Dermis microvascular lymphatic vessel endothelial cell (primary cell): ENCODE data around the gene MAP4. TPM values are rescaled to one million over a fixed set of nuclear protein-coding genes. Genes with fewer than 3 reads are reported as not detected.
A peak's percentile ranks its signal among the peaks of the same experiment; 100 is the strongest.

Experiments
- DNase-seq, 2 donors: peaks; one replicate each; pipeline versions ENCODE4 v3.0.0 to v3.0.0-alpha.2; 2010; ENCODE audit warnings: low read depth in 2 of 2
- total RNA-seq: library from RNA; depleted of rRNA; stranded (reverse); fragments of >200 nt; gene quantifications from 2 replicates; pipeline ENCODE4 v1.2.1, GENCODE V29; 2014

The MAP4 gene
- total RNA-seq, 1 donor from 2014 or later, result 41.2 TPM

DNA sequence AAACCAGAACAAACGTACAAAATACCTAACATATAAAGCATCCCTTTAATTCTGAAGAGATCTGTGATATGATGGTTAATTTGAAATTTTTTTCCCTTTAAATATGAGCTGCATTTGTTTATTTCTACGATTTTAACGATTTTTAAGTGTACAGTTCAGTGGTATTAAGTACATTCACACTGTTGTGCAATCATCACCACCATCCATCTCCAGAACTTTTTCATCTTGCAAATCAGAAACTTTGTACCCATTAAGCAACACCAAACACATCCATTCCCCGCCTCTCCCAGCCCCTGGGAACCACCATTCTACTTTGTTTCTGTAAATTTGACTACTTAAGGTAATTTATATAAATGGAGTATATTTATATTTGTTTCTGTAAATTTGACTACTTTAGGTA is 51.5 kb downstream of the MAP4 start:
- no peak for DNase-seq

DNA sequence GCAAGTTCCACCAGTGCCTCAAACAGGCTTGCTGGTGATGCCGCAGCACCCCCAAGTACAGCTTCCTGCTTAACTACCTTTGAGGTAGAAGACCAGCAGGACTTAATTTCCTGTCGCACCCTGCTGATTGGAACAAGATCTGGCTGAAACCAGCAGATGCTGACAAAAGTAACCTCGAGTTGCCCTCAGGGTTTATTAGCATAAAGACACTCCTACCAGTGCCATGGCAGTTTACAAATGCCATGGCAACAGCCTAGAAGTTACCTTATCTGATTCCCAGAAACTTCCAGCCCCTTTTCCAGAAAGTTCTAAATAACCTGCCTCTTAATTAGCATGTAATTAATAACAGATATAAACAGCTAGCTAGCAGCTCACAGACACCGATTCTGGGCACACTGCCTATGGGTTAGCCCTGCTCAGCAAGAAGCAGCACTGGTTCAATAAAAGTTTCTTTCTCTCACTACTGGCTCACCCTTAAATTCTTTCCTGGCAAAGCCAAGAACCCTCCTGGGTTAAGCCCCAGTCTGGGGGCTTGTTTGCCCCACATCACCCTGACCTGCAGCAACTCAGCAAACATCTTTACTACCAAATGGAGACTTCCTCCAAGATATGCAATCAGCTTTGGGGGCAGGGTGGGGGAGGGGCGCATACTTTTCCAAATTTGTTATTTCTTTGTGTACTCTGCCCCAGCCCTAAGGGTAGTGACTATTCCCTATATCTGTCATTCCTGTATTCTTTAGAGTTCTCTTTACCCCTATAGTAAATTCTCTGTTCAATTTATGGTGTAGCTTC is 54.2 kb downstream of the MAP4 start:
- no peak for DNase-seq

DNA sequence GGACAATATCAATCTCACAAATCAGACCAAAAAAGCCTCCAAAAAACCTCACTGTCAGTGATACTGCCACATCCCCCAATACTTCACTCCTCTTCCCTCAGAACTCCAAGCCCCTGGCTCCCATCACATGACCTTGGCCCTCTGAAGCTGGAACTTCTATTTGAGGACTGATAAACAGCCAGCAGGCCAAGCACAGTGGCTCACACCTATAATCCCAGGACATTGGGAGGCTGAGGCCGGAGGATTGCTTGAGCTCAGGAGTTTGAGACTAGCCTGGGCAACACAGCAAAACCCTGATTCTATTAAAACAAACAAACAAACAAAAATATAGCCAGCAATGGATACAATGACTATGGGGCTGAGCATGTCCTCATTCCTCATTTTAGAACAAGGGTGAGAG is 55.2 kb downstream of the MAP4 start:
- DNase-seq, result no peak

DNA sequence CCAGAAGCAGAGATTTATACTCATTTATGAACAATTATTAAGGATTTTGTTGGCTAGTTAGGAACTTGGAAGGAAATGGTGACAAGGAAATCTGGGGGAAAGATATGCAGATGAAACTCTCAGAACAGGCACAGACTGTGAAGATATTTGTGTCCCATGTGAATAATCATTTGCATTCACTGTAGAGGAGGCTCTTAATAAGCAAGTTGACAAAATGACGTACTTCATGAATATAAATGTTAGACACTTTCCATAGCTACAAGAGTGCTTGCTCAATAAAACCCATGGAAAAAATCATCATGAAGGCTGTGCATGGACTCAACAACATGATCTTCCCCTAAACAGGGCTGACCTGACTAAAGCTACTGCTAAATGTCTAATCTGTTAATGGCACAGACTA is 59.7 kb downstream of the MAP4 start:
- DNase-seq, result no peak

DNA sequence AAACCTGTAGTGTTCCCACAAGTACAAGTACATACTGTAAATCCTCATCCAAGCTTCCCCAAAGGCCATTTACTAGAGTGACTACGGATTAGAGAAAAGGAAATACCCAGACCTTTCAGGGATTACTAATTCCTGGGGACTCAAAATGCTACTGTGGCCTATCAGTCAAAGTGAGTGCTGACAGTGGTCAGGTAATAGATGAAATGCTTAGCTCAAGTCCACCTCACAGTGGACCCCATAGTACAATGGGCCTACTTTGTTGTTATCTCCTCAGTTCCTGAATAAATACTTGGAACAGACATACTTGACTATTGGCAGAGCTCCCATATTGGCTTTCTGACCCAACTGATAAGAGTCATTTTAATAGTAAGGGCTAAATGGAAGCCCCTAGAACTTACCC is 61.6 kb downstream of the MAP4 start:
- peak in 1 of 2 donors; percentile 48 for DNase-seq

DNA sequence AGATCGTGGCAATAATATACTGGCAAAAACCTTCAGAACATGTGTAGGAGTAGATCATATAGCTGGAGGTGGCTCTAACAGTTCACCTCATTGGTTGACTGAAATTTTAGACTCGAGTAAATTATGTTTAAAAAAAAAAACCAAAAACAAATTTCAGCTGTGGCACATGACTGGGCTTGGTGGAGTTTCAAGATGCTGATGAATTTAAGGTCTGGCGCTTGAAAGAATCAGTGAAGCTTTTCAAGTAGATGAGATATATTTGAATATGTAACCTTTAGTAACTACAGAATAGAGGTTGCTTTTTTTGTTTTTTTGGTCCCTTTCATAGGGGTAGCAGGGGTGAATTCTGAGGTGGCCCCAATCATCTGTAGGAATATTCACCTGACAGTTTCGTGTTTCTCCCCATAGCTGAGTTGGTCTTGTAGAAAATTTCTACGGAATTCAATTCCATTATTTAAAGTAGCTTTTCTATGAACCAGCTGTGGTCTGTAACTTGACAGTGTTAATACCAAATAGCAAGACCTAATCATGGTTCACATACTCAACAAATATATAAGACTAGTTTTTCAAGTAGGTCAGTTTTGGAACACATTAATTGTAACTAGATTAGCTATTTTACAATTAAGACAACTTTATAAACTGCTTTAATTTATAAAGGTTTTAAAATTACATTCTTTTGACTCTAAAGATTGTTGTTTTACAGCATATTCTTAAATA is 65.6 kb downstream of the MAP4 start:
- no peak for DNase-seq

DNA sequence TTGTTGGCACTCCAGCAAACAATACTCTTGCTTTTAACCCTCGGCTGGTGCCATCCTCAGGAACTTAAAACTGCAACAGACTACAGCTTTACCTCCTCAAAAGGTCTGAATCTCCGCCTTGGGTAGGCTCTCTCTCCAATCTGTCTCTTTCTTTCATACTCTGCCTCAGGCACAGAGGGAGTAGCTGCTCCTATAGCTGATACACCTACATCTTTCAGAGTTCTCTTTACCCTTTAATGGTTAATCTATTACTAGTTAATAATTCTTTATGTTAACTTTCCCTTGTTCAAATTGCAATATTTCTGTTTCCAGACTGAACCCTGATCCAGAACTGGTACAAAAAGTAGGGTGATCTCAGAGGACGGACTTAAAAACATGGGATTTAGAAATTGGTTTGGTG is 66.2 kb downstream of the MAP4 start:
- no peak for DNase-seq

DNA sequence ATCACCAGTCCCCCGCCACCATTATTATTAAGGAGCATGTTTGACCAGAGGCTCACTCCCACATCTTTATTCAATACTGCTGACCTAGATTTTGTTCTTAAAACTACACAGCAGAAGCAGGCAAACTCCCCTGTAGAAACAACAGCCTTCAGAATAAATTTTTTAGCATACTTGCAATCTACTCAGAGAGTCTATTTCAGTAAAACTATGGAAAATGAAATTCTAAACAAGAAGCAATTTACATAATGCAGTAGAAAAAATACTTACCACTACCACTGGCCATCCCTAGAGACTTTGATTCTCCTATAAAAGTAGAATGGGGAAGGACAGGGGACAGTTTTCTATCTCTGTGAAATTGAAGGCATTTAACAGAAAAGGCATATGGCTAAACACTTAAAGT is 76.0 kb downstream of the MAP4 start:
- DNase-seq, result no peak

DNA sequence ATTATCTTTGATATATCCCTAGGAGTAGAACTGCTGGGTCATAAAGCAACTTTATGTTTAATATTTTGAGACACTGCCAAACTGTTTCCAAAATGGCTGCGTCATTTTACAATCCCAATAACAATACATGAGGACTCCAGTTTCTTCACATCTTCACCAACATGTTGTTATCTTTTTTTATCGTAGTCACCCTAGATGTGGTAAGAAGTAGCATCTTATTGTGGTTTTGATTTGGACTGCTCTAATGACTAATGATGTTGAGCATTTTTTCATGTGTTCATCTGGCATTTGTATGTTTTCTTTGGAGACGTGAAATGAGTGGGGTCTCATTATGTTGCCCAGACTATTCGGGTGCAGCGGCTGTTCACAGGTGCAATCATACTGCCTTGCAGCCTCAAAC is 83.8 kb downstream of the MAP4 start:
- no peak for DNase-seq

DNA sequence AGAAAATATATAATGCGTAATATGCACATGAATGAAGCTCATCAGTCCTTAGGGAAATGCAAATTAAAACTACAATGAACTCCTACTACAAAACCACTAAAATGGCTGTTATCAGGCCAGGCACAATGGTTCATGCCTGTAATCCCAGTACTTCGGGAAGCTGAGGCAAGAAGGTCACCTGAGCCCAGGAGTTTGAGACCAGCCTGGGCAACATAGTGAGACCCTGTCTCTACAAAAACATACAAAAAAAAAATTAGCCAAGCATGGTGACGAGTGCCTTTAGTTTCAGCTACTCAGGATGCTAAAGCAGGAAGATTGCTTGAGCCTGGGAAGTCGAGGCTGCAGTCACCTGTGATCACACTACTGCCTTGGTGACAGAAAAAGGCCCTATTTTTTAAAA is 85.2 kb downstream of the MAP4 start:
- no peak for DNase-seq

DNA sequence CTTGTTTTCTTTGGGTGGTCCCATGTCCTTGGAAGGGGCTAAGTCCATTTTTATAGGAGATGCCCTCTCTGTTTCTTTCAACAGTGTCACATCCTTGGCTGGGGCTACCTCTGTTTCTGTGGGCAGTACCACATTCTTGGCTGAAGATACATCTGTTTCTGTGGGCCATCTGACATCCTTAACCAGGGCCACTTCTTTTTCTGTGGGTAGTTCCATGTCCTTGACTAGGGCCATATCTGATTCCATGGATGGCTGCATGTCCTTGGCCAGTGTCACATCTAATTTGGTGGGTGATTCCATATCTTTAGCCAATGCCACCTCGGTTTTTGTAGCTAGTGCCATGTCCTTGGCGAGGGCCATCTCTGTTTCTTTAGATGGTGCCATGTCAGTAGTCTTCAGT is 99.5 kb downstream of the MAP4 start:
- no peak for DNase-seq

DNA sequence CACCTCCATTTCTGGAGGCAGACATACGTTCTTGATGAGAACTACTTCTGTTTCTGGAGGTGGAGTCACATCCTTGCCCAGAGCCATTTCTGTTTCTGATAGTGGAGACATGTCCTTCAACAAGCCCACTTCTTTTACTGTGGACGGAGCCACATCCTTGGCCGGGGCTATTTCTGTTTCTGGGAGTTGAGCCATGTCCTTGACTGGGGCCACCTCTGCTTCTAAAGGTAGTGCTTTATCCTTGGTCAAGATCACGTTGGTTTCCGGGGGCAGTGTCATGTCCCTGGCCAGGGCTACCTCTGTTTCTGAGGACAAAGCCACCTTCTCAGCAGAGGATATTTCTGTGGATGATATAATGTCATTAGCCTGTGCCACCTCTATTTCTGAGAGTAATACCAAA is 100.0 kb downstream of the MAP4 start:
- no peak for DNase-seq

DNA sequence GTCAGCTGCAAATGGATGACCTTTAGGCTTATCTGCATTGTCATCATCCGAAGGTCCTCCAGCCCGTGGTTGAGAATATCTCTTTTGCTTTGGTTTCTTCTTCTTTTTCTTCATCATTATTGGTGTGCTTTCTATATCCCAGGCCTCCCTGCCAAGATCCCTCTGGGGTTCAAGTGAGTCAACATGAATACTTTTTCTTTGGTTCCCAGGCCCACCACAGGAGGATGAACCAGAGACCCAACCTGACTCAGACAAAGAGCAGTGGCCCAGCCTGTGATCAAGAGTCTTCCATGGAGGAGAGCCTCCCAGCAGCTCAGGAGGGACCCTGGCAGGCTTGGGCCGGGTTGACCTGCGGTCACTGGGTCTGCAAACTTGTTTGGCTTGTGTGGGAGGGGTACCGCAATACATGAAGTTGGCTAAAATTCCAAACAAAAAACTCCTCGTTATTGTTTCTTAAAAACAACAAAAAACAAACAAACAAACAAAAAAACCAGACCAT is 104.2 kb downstream of the MAP4 start:
- no peak for DNase-seq

DNA sequence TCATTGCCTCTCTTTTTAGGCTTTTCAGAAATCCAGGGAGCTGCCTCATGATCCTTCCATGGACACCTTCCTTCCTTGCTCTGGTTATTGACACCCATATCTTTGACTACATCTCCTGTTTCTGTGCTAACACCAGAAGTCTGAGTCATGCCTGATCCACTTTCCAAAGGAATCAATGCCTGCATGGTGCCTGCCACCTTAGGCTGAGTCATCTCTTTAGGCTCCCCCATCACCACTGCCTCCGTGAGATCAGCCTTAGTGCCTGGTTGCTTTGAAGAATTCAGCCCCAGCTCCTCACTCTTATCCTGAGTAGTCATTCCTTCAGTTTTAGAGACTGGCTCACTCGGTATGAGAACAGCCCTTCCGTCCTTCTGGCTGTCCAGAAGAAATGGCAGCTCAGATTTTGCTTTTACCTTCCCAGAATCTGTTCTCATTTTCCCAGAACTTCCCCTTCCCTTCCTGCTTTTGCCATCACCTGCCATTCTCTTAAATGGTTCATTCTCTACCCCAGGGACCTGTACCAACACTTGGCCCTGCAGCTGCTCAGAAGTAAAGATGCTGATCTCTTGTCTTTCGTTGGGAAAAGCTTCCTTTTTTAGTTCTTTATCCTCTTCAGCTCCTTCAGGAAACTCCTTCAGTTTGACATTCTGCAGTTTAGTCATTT is 105.3 kb downstream of the MAP4 start:
- DNase-seq, result peak in 1 of 2 donors; percentile 81

DNA sequence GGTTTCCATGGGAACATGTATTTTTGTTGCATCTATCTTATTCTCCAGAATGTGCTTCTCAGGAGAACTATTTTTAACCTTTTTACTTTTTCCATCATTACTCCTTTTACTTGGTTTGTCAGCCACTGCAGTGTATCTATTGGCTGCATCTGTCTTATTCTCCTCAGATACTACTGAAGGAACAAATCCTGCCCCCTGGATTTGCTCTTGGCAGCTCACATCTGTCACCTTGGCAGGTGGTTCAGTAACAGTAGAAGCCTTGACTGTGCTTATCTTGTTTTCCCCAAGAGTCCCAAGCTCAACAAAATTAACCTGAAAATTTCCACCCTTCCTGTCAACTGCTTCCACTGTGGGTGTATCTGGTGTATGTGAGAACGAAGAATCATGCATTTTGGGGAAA is 106.0 kb downstream of the MAP4 start:
- DNase-seq, result no peak

DNA sequence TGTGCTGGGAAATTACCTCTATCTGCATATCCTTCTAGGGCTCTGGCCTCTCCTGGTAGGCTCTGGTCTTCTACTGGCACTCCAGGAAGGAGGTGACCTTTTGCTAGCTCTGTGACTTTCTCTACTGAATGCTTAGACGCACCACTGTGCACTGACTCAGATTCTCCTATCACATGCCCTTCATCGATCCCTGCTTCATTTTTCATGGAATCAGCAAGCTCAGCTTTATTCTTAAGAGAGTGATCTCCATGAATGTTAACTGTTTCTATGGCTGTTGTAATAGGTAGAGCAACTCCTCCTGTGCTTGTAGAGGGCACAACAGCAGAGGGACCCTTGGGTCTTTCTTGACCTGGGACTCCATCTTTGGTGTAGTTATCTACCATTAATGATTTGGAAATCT is 106.6 kb downstream of the MAP4 start:
- DNase-seq, result no peak

DNA sequence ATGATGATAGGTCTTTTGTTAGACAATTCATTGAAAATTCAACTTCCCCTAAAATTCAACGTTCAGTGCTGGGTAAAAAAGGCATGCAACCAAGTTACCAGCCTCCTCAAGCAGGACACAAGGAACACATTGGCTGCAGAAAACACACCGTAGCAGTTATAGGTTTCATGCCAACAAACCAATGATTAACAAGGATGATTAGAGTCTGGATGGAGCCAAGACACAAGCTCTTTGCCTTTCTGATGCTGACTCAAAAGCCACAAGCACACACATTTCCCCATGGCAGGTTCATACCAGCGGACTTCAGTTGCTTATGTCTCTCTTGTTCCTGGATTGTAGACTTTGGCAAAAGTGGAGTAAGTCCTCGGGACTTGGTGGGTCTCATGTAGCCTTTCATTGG is 107.5 kb downstream of the MAP4 start:
- DNase-seq, result no peak

DNA sequence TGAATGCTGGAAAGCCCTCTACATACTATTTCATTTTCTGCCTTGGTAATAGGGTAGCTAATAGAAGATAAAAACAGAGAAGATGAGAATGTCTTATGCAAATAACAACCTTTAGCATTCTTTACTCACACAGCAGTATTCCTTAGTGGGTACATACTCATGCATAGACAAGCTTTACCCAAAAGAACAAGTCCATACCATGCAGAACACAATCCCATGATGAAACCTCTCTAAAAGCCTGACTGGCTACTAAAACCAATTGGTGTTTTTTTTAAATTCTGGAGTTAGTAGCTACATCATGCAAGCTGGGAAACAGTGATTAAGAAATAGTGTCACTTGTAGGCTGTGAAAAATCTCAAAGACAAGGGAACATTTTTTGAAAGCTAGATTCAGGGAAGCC is 108.4 kb downstream of the MAP4 start:
- DNase-seq, result no peak

DNA sequence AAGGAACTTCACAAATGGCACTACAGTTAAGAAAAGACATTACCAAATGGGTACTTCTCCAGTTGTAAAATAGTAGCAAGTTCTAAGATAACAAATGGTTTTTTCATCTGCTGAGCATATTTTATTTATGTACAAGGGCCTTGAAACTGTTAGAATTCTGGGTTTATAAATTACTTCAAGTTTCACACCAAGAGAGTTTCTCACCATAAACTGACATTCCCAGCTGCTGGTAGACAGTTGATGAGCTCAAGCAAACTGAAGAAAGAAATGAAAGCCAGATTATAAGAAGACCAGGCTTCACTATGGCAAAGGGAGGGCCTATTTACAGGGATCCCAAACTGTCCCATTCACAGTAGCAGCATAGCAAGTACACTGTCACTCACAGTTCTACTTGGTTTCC is 113.5 kb downstream of the MAP4 start:
- DNase-seq, result no peak

DNA sequence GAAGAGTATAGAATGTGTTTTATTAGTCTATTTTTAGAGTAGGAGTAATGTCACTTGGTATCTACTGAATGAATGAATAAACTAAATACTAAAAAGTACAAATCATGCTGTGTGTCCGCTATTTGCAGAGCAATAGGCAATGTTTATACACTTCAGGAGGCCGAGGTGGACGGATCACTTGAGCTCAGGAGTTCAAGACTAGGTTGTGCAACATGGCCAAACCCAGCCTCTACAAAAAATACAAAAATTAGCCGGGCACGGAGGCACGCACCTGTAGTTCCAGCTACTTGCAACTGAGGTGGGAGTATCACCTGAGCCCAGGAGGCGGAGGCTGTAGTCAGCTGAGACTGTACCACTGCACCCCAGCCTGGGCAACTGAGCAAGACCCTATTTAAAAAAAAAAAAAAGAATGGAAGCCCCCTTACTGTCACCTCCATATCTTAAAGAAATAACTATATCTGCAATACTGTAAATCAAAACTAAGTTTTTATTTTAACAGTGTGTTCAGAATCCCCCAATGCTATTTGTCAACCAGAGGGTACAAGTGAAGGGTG is 114.9 kb downstream of the MAP4 start:
- no peak for DNase-seq

DNA sequence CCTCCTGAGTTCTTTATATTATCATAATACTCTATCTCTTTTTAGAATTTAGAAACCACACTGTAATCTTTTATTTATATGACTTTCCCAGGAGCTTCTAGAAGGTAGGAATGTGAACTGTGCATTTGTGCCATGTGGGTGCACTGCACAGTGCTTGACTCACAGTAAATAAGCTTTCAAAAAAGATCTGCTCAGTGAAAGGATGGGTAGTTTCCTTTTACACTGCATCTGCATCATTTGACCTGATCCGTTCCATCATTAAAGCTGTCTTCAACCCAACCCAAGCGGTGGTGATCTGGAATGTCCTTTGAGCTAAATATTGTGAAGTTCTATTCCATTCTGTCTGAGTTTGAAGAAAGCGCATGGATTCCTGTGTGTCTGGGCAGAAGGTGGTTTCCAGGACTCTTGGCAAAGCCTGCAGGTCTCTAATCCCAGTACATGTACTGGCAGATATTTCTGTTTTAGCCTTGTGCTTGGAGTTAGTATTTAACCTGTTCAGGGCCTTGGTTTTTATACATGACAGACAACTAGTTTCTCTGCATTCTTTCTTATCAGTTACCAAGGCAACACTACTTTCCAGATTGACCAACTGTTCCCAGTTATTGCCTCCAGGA is 116.6 kb downstream of the MAP4 start:
- no peak for DNase-seq

DNA sequence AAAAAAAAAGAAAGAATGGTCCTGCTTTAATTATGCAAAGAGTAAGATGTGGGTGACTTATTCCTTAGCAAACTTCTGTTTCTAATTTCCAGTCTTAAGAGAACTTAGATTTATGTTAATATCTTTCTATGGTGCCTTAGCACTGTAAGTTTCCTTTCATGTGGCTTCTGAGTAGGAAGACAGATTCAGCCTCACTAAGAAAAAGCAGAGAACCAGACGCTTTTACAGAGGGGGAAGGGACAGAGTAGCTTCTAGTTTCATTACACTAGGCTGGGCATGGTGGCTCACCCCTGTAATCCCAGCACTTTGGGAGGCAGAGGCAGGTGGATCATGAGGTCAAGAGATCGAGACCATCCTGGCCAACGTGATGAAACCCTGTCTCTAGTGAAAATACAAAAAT is 118.3 kb downstream of the MAP4 start:
- DNase-seq, result no peak
